HG03064 (cell line): ENCODE results near the gene CGRRF1.

ENCODE experiments used
- ATAC-seq: cut with Tn5 transposase; IDR thresholded peaks from one replicate; pipeline ENCODE4 v1.9.1; 2021; ENCODE audit warnings: low read depth; ENCODE audit not compliant: unreplicated experiment

The CGRRF1 gene

GRCh38 chr14:54509546-54510501, at the start of gene CGRRF1:
Gene CGRRF1, plus strand, starts transcription at chr14:54509906. Its CDS starts 54 bp downstream, at chr14:54509960.
- ATAC-seq = peak; percentile 95

DNA sequence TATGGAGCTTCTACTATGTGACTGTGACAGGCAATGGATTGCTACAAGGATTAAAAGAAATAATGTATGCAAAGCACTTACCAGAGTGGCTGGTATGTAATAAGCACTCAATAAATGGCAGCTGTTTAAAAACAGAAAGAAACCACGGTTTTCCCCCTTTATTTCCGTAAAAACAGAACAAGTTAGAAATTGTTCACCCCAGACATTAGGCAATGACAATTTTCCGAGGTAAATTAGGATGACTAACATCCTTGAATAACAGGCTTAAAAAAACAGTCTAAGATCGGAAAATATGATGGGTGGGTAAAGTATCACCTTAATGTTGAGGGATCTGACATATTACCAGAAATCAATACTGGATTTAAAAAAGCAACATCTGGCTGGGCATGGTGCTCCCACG, 47.7 kb upstream of the CGRRF1 start:
- ATAC-seq = no peak

GRCh38 chr14:54465654-54466053, 44.1 kb upstream of the CGRRF1 start:
- no peak for ATAC-seq

DNA sequence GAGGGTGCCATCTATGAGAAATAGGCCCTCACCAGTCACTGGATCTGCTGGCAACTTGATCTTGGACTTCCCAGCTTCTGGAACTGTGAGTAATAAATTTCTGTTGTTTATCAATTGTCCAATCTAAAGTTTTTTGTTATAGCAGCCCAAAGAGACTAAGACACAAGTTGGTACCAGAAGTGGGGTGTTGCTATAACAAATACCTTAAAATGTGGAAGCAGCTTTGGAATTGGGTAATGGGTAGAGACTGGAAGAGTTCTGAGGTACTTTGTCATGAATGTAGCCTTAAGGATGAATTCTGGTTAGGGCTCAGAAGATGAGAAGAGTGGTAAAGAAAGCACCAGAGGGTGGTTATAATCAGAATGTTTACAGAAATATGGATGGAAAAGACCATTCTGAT, 42.4 kb upstream of the CGRRF1 start:
- no peak for ATAC-seq

DNA sequence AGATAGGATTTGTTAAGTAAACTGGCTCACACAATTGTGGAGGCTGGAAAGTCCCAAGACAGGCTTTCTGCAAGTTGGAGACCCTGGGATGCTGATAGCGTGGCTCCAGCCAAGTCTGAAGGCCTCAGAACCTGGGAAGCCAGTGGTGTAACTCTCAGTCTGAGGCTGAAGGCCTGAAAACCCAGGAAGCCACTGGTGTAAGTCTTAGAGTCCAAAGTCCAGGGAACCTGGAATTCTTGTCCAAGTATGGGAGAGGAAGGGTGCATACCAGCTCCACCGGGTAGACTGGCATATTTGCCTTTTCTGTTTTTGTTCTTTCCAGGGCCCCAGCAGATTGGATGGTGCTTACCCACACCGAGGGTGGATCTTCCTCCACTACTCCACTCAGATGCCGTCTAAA, 39.0 kb upstream of the CGRRF1 start:
- no peak for ATAC-seq

DNA sequence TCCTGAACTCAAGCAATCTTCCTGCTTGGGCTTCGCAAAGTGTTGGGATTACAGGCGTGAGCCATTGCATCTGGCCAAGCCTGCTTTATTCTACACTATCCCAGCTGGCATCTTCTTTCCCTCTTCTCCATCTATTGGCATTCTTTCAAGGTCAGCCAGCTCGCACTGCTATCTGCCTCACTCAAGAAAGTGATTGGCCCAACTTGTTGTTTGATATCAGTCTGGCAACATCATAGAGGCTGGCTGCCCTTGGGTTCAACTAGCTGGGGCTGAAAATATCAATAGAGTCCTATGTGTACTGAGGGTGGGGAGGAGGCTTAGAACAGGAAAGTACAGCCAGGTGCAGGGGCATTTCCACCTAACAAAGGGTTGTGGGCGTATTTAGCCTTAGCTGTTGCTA, 38.1 kb upstream of the CGRRF1 start:
- ATAC-seq = no peak

DNA sequence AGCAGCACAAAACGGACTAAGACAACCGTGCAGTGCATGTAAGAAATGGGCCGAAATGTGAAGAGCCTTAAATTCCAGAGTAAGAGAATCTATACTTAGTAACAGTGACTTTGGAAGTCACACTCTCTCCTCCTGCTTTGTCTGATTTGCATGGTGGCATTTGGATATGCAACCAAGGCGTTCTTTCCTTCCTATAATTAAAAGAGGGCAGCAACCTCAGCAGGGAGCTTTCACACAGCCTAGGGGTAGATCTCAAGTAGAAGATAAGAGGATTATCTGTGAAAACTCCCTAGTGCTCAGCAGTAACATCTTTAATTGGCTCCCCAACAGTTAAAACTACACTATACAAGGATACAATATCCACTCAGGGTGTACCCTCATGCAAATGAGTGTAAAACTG, 37.4 kb upstream of the CGRRF1 start:
- no peak for ATAC-seq

- ATAC-seq = no peak
Observed at GRCh38 chr14:54474232-54474793, 35.4 kb upstream of the CGRRF1 start.

DNA sequence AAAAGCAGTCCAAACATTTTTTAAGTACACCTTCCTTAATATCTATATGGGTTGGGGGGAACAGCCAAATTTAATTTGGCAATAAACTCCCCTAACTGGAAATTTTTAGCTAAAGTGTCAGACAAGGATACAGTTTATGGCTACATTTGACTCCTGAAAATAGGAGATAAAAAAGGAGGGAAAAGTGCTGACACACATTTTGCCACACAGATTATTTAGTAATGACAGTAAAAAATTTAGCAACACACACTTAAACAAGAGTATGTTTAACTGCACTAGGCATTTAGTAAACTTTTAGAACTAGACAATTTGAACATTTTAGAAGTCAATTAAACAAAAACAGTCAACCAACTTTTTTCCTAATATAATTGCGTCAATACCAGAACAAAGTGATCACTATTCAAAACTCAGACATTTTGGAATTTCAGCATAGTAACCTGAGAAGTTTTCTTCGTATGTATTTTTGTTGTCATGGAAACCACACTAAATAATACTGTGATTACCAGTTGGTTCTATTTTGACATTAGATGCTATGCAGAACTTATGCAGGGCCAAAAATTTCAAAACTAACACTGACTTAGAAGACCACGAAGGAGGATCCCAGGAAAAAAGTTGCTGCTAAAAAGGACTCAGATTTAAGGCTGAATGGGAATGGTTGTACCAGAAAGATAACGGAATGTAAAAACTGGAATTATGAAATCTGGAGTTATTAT, 34.4 kb upstream of the CGRRF1 start:
- no peak for ATAC-seq

GRCh38 chr14:54475911-54476310, 33.8 kb upstream of the CGRRF1 start:
- ATAC-seq = no peak

GRCh38 chr14:54478636-54479215, 31.0 kb upstream of the CGRRF1 start:
- no peak for ATAC-seq

GRCh38 chr14:54480830-54481562, 28.7 kb upstream of the CGRRF1 start:
- ATAC-seq = no peak

DNA sequence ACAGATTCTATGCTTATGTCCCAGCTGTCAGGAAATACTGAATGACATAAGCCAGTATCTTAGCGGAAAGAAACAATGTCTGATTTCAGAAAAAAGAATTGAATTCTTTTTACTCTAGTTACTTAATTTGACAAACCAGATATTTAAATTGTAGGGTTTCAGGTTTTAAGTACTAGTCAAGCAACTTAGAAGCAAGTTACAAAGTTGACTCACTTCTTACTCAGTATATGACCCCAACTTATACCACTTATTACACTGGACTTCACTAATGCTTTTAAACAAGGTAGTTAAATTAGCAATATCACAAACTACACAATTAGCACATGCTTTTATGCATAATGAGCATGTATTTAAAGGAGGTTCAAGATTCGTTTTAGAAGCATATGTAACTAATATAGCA, 28.0 kb upstream of the CGRRF1 start:
- ATAC-seq = no peak

GRCh38 chr14:54483073-54483745, 26.5 kb upstream of the CGRRF1 start:
- no peak for ATAC-seq

DNA sequence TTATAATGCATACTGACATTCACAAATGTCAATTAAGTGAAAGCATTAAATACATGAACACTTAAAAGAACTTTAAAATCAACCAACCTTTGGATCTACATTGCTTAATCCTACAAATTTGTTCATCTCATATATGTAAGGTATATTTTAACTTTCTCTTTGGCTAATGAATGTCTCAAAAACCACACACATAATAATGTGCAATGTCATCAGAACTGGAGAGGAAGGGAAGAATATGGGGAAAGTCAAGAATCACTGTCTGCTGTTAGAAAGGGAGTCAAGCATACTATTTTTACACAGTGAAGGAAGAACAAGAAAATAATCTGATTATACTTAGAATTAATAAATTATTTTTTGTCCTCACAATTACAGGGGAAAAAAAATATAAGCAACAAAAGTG, 25.9 kb upstream of the CGRRF1 start:
- ATAC-seq = no peak

- ATAC-seq = no peak
Observed at GRCh38 chr14:54486685-54487084, 23.0 kb upstream of the CGRRF1 start.

DNA sequence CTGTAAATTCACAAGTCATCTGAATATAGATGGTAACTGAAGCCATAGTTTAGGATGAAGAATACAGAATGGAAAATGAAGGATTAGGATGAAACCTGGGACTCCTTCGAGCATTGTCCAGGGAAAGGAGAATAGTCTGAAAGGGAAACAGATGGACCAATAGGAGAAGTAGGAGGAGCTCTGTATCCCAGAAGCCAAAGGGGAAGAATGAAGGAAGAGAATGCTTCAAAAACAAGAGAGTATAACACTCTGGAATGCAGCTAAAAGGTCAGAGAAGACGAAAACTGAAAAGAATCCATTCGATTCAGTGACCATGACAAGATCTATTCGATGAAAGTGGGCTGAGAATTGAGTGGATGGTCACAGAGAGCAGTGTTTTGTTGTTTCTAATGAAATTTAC, 21.9 kb upstream of the CGRRF1 start:
- no peak for ATAC-seq

- ATAC-seq = no peak
Observed at GRCh38 chr14:54488318-54488645, 21.4 kb upstream of the CGRRF1 start.

GRCh38 chr14:54488646-54489317, 20.9 kb upstream of the CGRRF1 start, which contains the start of gene GMFB:
Gene GMFB, minus strand, starts transcription at chr14:54488980. Its CDS starts 53 bp downstream, at chr14:54488927.
- ATAC-seq = peak; percentile 94
